H9 (cell line): ENCODE data around the gene AFAP1. TPM values are rescaled to one million over a fixed set of nuclear protein-coding genes. Genes with fewer than 3 reads are reported as not detected.

Source experiments
- DNase-seq: peaks from one replicate; pipeline ENCODE4 v3.0.0-alpha.2; 2017
- H2AFZ ChIP-seq: one replicate; pipeline ENCODE4 v1.6.1; 2013; ENCODE audit warnings: mild to moderate bottlenecking, low read length, control low read depth, moderate library complexity
- H2AK5ac ChIP-seq: 2 replicates; pipeline ENCODE4 v1.6.1; 2013; ENCODE audit warnings: low read length, control low read depth, mixed read lengths; ENCODE audit not compliant: insufficient read length
- H2BK120ac ChIP-seq: one replicate; pipeline ENCODE4 v1.6.1; 2013; ENCODE audit warnings: low read depth, mild to moderate bottlenecking, low read length, control low read depth, inconsistent platforms; ENCODE audit not compliant: poor library complexity, severe bottlenecking
- H2BK12ac ChIP-seq: 2 replicates; pipeline ENCODE4 v1.6.1; 2013; ENCODE audit warnings: low read length, control low read depth, mixed read lengths, low read depth; ENCODE audit not compliant: insufficient read length
- H2BK15ac ChIP-seq: 2 replicates; pipeline ENCODE4 v1.6.1; 2013; ENCODE audit warnings: low read depth, low read length, control low read depth
- H2BK20ac ChIP-seq: one replicate; pipeline ENCODE4 v1.6.1; 2013; ENCODE audit warnings: low read depth, mild to moderate bottlenecking, low read length, control low read depth, inconsistent platforms; ENCODE audit not compliant: poor library complexity, severe bottlenecking
- H2BK5ac ChIP-seq: 2 replicates; pipeline ENCODE4 v1.6.1; 2013; ENCODE audit warnings: low read length, control low read depth, mixed read lengths; ENCODE audit not compliant: insufficient read length
- H3K14ac ChIP-seq: 2 replicates; pipeline ENCODE4 v1.6.1; 2013; ENCODE audit warnings: low read length, control low read depth; ENCODE audit not compliant: insufficient read depth
- H3K18ac ChIP-seq: 2 replicates; pipeline ENCODE4 v1.6.1; 2013; ENCODE audit warnings: low read depth, mild to moderate bottlenecking, mixed read lengths, low read length, control low read depth; ENCODE audit not compliant: insufficient read length
- H3K23ac ChIP-seq: 2 replicates; pipeline ENCODE4 v1.6.1; 2013; ENCODE audit warnings: low read length, control low read depth, mixed read lengths, low read depth; ENCODE audit not compliant: insufficient read length
- H3K23me2 ChIP-seq: 2 replicates; pipeline ENCODE4 v1.6.1; 2013; ENCODE audit warnings: low read depth, mild to moderate bottlenecking, mixed read lengths, low read length, control low read depth; ENCODE audit not compliant: insufficient read length, poor library complexity, severe bottlenecking
- H3K27ac ChIP-seq: 2 replicates; pipeline ENCODE4 v1.5.1; 2013; ENCODE audit warnings: low read length, control low read depth, mixed read lengths, low read depth; ENCODE audit not compliant: insufficient read length
- H3K27me3 ChIP-seq: 2 replicates; pipeline ENCODE4 v1.6.1; 2013; ENCODE audit warnings: low read length, control low read depth, inconsistent platforms; ENCODE audit not compliant: insufficient read depth
- H3K4ac ChIP-seq: 2 replicates; pipeline ENCODE4 v1.6.1; 2013; ENCODE audit warnings: low read depth, mild to moderate bottlenecking, control low read depth, inconsistent platforms, low read length, moderate library complexity
- H3K4me1 ChIP-seq: 2 replicates; pipeline ENCODE4 v1.6.1; 2013; ENCODE audit warnings: low read length, control low read depth, inconsistent platforms; ENCODE audit not compliant: insufficient read depth
- H3K4me2 ChIP-seq: 2 replicates; pipeline ENCODE4 v1.6.1; 2013; ENCODE audit warnings: low read length, control low read depth, mixed read lengths; ENCODE audit not compliant: insufficient read length, insufficient read depth
- H3K56ac ChIP-seq: 2 replicates; pipeline ENCODE4 v1.6.1; 2013; ENCODE audit warnings: low read depth, mild to moderate bottlenecking, mixed read lengths, low read length, control low read depth; ENCODE audit not compliant: insufficient read length
- H3K79me1 ChIP-seq: 2 replicates; pipeline ENCODE4 v1.6.1; 2013; ENCODE audit warnings: low read depth, mild to moderate bottlenecking, moderate library complexity, low read length, control low read depth, inconsistent platforms; ENCODE audit not compliant: insufficient read depth, poor library complexity, severe bottlenecking
- H3K79me2 ChIP-seq: 2 replicates; pipeline ENCODE4 v1.6.1; 2013; ENCODE audit warnings: low read length, control low read depth, inconsistent platforms; ENCODE audit not compliant: insufficient read depth
- H3K9ac ChIP-seq: 2 replicates; pipeline ENCODE4 v1.6.1; 2013; ENCODE audit warnings: low read length, control low read depth, mixed read lengths; ENCODE audit not compliant: insufficient read length; ENCODE audit errors: extremely low read depth
- H3K9me3 ChIP-seq: one replicate; pipeline ENCODE4 v1.6.1; 2013; ENCODE audit warnings: low read depth, low read length, inconsistent platforms; ENCODE audit not compliant: control insufficient read depth
- H3T11ph ChIP-seq: one replicate; pipeline ENCODE4 v1.6.1; 2013; ENCODE audit warnings: mild to moderate bottlenecking, low read length, control low read depth, inconsistent platforms
- H4K20me1 ChIP-seq: one replicate; pipeline ENCODE4 v1.6.1; 2013; ENCODE audit not compliant: control insufficient read depth, insufficient read length, insufficient read depth
- H4K5ac ChIP-seq: 2 replicates; pipeline ENCODE4 v1.6.1; 2013; ENCODE audit warnings: low read depth, mild to moderate bottlenecking, mixed read lengths, low read length, control low read depth; ENCODE audit not compliant: insufficient read length
- H4K8ac ChIP-seq: replicated peaks from 2 replicates; pipeline ENCODE4 v1.6.1; 2013; ENCODE audit warnings: low read length, control low read depth, mixed read lengths, low read depth; ENCODE audit not compliant: insufficient read length
- H4K91ac ChIP-seq: 2 replicates; pipeline ENCODE4 v1.6.1; 2013; ENCODE audit warnings: low read depth, mild to moderate bottlenecking, moderate library complexity, mixed read lengths, low read length, control low read depth; ENCODE audit not compliant: insufficient read length
- H3K27ac Mint-ChIP-seq, 3 experiments: 2 replicates in 2 of 3; 3 replicates in 1 of 3; pipeline ENCODE4 v1.8.0; 2020 to 2021; ENCODE audit warnings: mixed read lengths in 3 of 3, mild to moderate bottlenecking in 1 of 3, moderate library complexity in 1 of 3
- H3K27me3 Mint-ChIP-seq: 2 replicates; pipeline ENCODE4 v1.8.0; 2021; ENCODE audit warnings: low read depth, mild to moderate bottlenecking, moderate library complexity, mixed read lengths
- H3K36me3 Mint-ChIP-seq, 3 experiments: 2 replicates in 2 of 3; 3 replicates in 1 of 3; pipeline ENCODE4 v1.8.0; 2020 to 2021; ENCODE audit warnings: low read depth in 3 of 3, mixed read lengths in 3 of 3; ENCODE audit not compliant: insufficient read depth in 1 of 3
- H3K4me1 Mint-ChIP-seq, 2 experiments: 2 replicates each; pipeline ENCODE4 v1.8.0; 2020; ENCODE audit warnings: mixed read lengths in 2 of 2
- H3K4me3 Mint-ChIP-seq, 2 experiments: 2 replicates in 1 of 2; 3 replicates in 1 of 2; pipeline ENCODE4 v1.8.0; 2020 to 2021; ENCODE audit warnings: mild to moderate bottlenecking in 2 of 2, mixed read lengths in 2 of 2, moderate library complexity in 1 of 2
- H3K9me3 Mint-ChIP-seq, 2 experiments: 2 replicates in 1 of 2; 3 replicates in 1 of 2; pipeline ENCODE4 v1.8.0; 2020; ENCODE audit warnings: mild to moderate bottlenecking in 2 of 2, mixed read lengths in 2 of 2, moderate library complexity in 1 of 2
- WGBS: extraction: QIAGEN DNeasy Blood & Tissue Kit; methylation state at CpG from one replicate; pipeline ENCODE4 v1.1.7; 2013; ENCODE audit warnings: missing lambda C conversion rate, low lambda C conversion rate, mixed read lengths; ENCODE audit not compliant: insufficient read length; ENCODE audit errors: extremely low coverage; 5-methylcytosine and 5-hydroxymethylcytosine counted together
- total RNA-seq: library from RNA; stranded (reverse); gene quantifications from 2 replicates; pipeline ENCODE4 v1.2.1, GENCODE V29; 2021
- TF ChIP-seq, protein P1 (sequence below): fragments of 200-600 bp; sonication (generic); conservative IDR thresholded peaks from 3 replicates; pipeline ENCODE4 v1.8.0; 2021; ENCODE audit warnings: antibody characterized with exemption, mild to moderate bottlenecking

Gene AFAP1
- total RNA-seq, 1 experiment from 2014 or later: 6.5 TPM

GRCh38 chr4:7985072-7985471 lies 45.4 kb upstream of the AFAP1 start:
- Histone ChIP-seq H3K79me1 (no peaks in the 10 kb centered on the region), H2AK5ac (no peak overlapping the region), H3K23me2 (no peaks in the 10 kb centered on the region), H3K9ac (no peak overlapping the region), H3K27me3 (no peaks in the 10 kb centered on the region), H2BK15ac (no peak overlapping the region), H3K23ac (no peak overlapping the region), H2BK12ac (no peak overlapping the region), H4K91ac (no peak overlapping the region), H3K56ac (no peak overlapping the region), H2BK5ac (no peak overlapping the region), H4K5ac (no peak overlapping the region), H3T11ph (no peak overlapping the region), H4K8ac (no peak overlapping the region), H3K18ac (no peak overlapping the region), H3K4ac (no peak overlapping the region), H4K20me1 (no peaks in the 10 kb centered on the region), H3K4me1 (peaks cover under 1% of the 10 kb centered on the region; the same call in 1 of the 2 replicates), H2BK20ac (no peak overlapping the region), H3K9me3 (no peaks in the 10 kb centered on the region), H2AFZ (no peak overlapping the region), H3K79me2 (no peaks in the 10 kb centered on the region), H3K14ac (no peak overlapping the region), H2BK120ac (no peak overlapping the region), H3K27ac (no peak overlapping the region), H3K4me2 (no peak overlapping the region)
- Mint-ChIP-seq H3K27me3 (no peaks in the 10 kb centered on the region), H3K27ac (no peak overlapping the region; a peak in 1 of 7 replicates), H3K4me3 (no peak overlapping the region), H3K4me1 (peaks cover 7 to 10% of the 10 kb centered on the region in 2 experiments), H3K9me3 (peaks cover 0 to 5% of the 10 kb centered on the region in 2 experiments; a peak in 3 of 5 replicates), H3K36me3 (peaks cover 0 to 4% (median 3%) of the 10 kb centered on the region in 3 experiments; a peak in 2 of 7 replicates)
- DNase-seq: no peak
- no CpG with 5 or more reads among the region's 12 CpGs for WGBS
- TF ChIP-seq, protein P1, sequence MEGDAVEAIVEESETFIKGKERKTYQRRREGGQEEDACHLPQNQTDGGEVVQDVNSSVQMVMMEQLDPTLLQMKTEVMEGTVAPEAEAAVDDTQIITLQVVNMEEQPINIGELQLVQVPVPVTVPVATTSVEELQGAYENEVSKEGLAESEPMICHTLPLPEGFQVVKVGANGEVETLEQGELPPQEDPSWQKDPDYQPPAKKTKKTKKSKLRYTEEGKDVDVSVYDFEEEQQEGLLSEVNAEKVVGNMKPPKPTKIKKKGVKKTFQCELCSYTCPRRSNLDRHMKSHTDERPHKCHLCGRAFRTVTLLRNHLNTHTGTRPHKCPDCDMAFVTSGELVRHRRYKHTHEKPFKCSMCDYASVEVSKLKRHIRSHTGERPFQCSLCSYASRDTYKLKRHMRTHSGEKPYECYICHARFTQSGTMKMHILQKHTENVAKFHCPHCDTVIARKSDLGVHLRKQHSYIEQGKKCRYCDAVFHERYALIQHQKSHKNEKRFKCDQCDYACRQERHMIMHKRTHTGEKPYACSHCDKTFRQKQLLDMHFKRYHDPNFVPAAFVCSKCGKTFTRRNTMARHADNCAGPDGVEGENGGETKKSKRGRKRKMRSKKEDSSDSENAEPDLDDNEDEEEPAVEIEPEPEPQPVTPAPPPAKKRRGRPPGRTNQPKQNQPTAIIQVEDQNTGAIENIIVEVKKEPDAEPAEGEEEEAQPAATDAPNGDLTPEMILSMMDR: no peak
